ENCODE data around the gene HSD17B8.

Gene HSD17B8

DNA sequence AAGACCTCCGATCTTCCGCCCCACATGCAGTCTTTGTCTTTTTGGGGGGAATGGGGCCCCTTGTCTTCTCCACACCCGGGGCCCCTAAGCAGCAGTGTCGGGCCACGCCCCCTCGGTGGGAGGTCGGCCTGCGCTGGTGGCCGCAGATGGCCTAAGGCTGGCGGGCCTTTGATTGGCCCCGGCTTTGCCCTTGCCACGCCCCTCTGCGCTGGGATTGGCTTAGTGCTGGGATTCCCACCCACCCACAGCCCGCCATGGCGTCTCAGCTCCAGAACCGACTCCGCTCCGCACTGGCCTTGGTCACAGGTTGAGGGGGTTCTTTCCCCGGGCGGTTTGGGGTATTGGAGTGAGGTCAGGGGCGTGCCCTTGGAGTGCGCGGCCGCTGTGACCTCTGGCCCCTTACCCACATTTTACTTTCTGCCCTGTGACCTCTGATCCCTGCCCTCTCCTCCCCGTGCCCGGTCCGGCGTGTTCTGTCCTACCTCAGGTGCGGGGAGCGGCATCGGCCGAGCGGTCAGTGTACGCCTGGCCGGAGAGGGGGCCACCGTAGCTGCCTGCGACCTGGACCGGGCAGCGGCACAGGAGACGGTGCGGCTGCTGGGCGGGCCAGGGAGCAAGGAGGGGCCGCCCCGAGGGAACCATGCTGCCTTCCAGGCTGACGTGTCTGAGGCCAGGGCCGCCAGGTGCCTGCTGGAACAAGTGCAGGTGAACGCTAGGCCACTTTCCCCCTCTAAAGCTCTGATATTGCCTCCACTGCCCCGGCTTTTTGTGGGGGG, at the start of gene HSD17B8:
TSS of gene HSD17B8 (plus strand) at position 241 of the 776 bp plus-strand sequence. CDS start at position 255, 14 bp downstream.
- DNase-seq, result peak; percentile 91

DNA sequence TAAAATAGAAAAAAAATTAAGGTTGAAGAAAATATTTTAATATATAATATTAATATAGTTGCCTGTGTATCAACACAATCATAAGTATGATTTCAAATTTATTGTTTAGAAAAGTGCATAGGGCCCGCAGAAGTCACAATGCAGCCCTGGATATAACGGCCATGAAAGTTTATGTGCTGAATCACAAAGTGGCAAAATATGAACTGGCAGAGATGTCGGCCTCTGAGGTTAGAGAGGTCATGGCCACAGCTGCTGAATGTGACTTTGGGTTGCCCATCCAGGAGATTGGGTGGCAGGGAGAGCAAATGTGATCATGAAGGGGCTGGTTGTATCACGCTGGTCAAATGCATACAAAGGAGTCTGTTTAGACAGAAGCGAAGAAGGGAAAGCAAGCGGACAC, 47.9 kb upstream of the HSD17B8 start:
- DNase-seq, result no peak

- DNase-seq, result no peak
These were observed 47.5 kb upstream of the HSD17B8 start for GRCh38 chr6:33156964-33157363.

DNA sequence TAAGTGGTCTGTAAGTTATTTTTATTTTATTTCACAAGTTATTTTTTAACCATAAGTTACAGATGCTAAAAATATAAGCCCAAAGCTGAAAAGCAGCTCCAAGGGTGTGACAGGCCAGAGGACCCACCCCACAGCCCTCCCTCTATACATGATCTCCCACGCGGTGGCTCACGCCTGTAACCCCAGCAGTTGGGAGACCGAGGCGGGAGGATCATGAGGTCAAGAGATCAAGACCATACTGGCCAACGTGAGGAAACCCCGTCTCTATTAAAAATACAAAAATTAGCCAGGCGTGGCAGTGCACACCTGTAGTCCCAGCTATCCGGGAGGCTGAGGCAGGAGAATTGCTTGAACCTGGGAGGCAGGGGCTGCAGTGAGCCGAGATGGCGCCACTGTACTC, 44.4 kb upstream of the HSD17B8 start:
- no peak for DNase-seq

DNA sequence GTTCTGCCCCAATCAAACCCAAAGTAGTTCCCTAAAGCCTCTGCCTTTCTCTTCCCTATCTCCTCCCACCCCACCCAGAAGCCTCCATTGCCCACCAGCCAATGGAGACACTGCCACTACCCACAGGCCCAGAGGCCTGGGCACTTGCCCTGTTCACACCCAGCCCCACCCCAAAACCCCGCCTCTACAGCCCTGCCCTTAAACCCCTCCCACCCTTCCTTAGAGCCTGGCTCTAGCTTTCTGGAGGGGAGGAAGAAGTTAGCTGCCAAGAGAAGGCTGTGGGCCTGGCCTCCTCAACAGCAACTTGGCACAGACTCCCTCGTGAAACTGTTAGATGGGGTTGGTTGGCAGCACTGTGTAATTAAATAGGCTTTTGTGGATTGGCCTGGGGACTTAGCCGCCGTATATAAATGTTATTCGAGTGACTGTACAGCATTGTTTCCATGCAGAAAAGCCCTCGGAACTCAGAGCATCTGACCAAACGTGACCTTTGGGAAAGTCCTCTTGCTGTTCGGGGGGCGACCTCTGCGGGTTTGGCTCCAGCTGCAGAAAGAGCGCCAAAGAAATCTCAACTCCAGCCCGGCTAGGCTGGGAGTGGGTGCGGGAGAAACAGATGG, 43.6 kb upstream of the HSD17B8 start:
- peak; percentile 83 for DNase-seq

GRCh38 chr6:33161354-33162331, 42.8 kb upstream of the HSD17B8 start:
- DNase-seq, result peak; percentile 63

- no peak for DNase-seq
These were observed 40.9 kb upstream of the HSD17B8 start for GRCh38 chr6:33163540-33163939.

- no peak for DNase-seq
These were observed 40.3 kb upstream of the HSD17B8 start for GRCh38 chr6:33164176-33164575.

- DNase-seq, result no peak
These were observed 39.6 kb upstream of the HSD17B8 start for GRCh38 chr6:33164665-33165373.

DNA sequence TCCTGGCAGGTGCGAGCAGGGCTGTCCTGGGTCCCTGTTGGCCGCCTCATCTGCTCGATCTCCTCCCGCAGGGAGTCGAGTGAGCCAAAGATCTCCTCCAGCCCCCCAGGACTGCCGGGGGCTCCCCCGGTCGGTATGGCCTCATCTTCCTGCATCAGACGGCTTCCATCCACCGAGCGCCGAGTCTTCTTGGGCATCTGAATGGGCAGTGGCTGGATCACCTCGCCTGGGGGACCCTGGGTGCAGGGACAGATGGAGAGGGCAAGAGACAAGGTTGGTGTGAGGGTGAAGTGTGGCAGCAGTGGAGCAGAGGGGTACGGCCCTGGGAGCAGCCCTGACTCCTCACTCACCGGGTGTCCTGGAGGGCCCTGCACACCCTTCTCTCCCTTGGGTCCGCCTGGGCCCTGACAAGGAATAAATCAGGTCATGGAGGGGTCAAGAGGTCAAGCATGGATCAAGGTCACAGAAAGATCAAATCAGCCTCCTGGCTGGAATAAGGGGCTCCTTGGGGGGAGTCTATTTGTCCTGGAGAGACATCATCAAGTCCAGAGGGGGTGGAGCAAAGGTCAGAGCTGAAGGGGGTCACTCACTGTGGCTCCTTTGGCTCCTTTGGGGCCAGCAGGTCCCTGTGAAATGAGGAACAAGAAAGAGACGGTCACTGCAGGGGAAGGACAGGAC, 38.7 kb upstream of the HSD17B8 start:
- no peak for DNase-seq

DNA sequence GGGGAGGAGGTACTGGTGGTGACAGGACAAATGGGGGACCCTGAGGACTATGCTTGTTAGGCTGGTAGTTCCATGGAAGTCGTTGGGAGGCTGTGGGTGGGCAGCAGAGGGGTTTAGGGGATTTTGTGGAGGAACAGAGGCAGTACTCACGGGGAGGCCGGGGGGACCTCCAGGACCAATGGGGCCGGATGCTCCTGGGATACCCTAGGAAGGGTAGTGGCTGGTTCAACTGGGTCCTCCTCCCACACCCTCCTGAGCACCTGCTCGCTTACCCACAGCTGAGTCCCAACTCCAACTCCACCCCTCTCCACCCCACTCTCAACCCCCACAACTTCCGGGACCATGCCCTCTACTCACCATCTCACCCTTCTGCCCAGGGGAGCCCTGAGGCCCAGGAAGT, 38.1 kb upstream of the HSD17B8 start:
- DNase-seq, result no peak

GRCh38 chr6:33166811-33167210, 37.6 kb upstream of the HSD17B8 start:
- no peak for DNase-seq

- no peak for DNase-seq
These were observed 36.8 kb upstream of the HSD17B8 start for GRCh38 chr6:33167374-33168283.

- DNase-seq, result no peak
These were observed 36.2 kb upstream of the HSD17B8 start for GRCh38 chr6:33168284-33168601.

GRCh38 chr6:33168639-33169038, 35.8 kb upstream of the HSD17B8 start:
- no peak for DNase-seq

GRCh38 chr6:33169291-33170175, 34.9 kb upstream of the HSD17B8 start:
- no peak for DNase-seq

DNA sequence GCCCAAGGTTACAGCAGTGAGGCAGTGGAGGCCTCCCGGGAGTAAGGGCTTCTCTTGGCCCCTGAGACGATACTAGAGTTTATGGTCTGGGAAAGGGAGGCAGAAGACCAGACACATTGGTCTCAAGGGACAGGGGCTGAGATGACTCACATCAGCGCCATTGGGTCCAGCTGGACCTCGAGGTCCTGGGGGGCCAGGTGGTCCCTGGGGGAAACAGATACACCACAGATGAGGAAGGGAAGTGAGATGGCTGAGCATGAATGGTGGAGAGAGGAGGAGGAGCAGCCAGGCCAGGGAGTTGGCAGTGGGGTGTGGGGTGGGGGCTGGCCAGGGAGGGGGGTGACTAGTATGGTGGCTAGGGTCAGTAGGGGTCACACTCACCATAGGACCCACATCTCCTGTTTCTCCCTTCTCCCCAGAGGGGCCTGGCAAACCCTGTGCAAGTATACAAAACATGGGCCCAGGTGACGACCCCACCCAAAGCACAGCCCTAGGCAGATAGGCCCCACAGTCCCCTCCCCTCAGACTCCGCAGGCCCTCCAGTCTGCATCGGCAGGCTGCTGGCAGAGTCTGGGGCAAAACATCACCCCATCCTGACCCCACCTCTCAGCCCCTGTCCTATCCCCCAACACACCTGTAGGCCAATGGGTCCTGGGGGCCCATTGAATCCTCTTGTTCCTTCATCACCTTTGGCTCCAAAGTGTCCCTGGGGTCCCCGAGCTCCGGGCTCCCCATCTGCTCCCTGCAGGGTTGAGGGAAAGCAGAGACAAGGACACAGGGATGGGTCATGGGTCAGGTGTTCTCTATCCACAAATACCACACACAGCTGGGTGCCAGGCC, 34.1 kb upstream of the HSD17B8 start:
- DNase-seq, result no peak

GRCh38 chr6:33171016-33171879, 33.2 kb upstream of the HSD17B8 start:
- DNase-seq, result no peak

Measured in fibroblast of skin of right biceps (primary cell).